ENCODE results near the gene ABHD5. TPM values are rescaled to one million over a fixed set of nuclear protein-coding genes. Genes with fewer than 3 reads are reported as not detected.

ABHD5 gene
- total and polyA plus RNA-seq, 9 donors = 4.4 to 36.2 (median 11.3) TPM

GRCh38 chr3:43727930-43728329 is 37.2 kb downstream of the ABHD5 start:
- Histone ChIP-seq H3K27me3 (no peaks in the 10 kb centered on the region), H3K4me1 (ENCODE audit: insufficient read depth) (no peaks in the 10 kb centered on the region), H3K9me3 (no peaks in the 10 kb centered on the region), H3K27ac (no peak overlapping the region), H3K36me3 (no peaks in the 10 kb centered on the region), H3K4me3 (no peak overlapping the region)
- DNase-seq = no peak
- WGBS, 3 donors = 86 to 92% (median 90%) methylated on average over 3 of the region's 3 CpGs
- TF ChIP-seq EP300 (IDR thresholded peaks at IDR 0.05) = no peak
- no peak for TF ChIP-seq POLR2A (IDR thresholded peaks at IDR 0.05)
- TF ChIP-seq CTCF (IDR thresholded peaks at IDR 0.05) = no peak
- intact Hi-C loops (cut with DNase I) = no loop called here

- no peak for DNase-seq
- no peaks in the 10 kb centered on the region for H3K9me3 ChIP-seq
- no peak for TF ChIP-seq POLR2A (IDR thresholded peaks at IDR 0.05)
- TF ChIP-seq EP300 (IDR thresholded peaks at IDR 0.05) = no peak
- TF ChIP-seq CTCF (IDR thresholded peaks at IDR 0.05) = no peak
- H3K27me3 ChIP-seq = no peaks in the 10 kb centered on the region
- H3K27ac ChIP-seq = no peak overlapping the region
- 58 to 60% (median 58%) methylated on average over 5 of the region's 5 CpGs for WGBS, 3 donors
- H3K4me3 ChIP-seq = no peak overlapping the region
- intact Hi-C loops (cut with DNase I) = no loop called here
- no peaks in the 10 kb centered on the region for H3K4me1 ChIP-seq (ENCODE audit: insufficient read depth)
- no peaks in the 10 kb centered on the region for H3K36me3 ChIP-seq
These were observed 37.7 kb downstream of the ABHD5 start for GRCh38 chr3:43728476-43728875.

- intact Hi-C loops (cut with DNase I) = no loop called here
- Histone ChIP-seq H3K4me3 (no peak overlapping the region), H3K27ac (no peak overlapping the region), H3K27me3 (no peaks in the 10 kb centered on the region), H3K4me1 (ENCODE audit: insufficient read depth) (no peaks in the 10 kb centered on the region), H3K9me3 (no peaks in the 10 kb centered on the region), H3K36me3 (no peaks in the 10 kb centered on the region)
- no peak for TF ChIP-seq CTCF (IDR thresholded peaks at IDR 0.05)
- no peak for TF ChIP-seq EP300 (IDR thresholded peaks at IDR 0.05)
- no peak for TF ChIP-seq POLR2A (IDR thresholded peaks at IDR 0.05)
- DNase-seq = no peak
- 68 to 75% (median 74%) methylated on average over 5 of the region's 5 CpGs for WGBS, 3 donors
These were observed 38.2 kb downstream of the ABHD5 start for GRCh38 chr3:43728947-43729346.

GRCh38 chr3:43729707-43730414 is 39.1 kb downstream of the ABHD5 start:
- Histone ChIP-seq H3K4me3 (no peak overlapping the region), H3K27me3 (no peaks in the 10 kb centered on the region), H3K36me3 (no peaks in the 10 kb centered on the region), H3K9me3 (no peaks in the 10 kb centered on the region), H3K27ac (no peak overlapping the region), H3K4me1 (ENCODE audit: insufficient read depth) (no peaks in the 10 kb centered on the region)
- intact Hi-C loops (cut with DNase I) = no loop called here
- DNase-seq = no peak
- 81 to 96% (median 87%) methylated on average over 1 of the region's 1 CpG for WGBS, 3 donors
- TF ChIP-seq EP300 (IDR thresholded peaks at IDR 0.05) (no peak), CTCF (IDR thresholded peaks at IDR 0.05) (no peak), POLR2A (IDR thresholded peaks at IDR 0.05) (no peak)
